ENCODE results near the gene HAND2.

The HAND2 gene

GRCh38 chr4:173501592-173502150 lies 28.4 kb downstream of the HAND2 start:
- DNase-seq (ENCODE audit: low read depth): no peak
- TF ChIP-seq CTCF (IDR thresholded peaks at IDR 0.05; ENCODE audit: low read depth, low read length) (no peak), MAX (IDR thresholded peaks at IDR 0.05; ENCODE audit: low read depth, low read length) (no peak), POLR2A (IDR thresholded peaks at IDR 0.05; ENCODE audit: extremely low read depth, insufficient read length) (no peak), MYC (IDR thresholded peaks at IDR 0.05; ENCODE audit: low read depth, low read length) (no peak)
- H3K4me3 ChIP-seq (ENCODE audit: low read depth, low read length): no peak overlapping the region

- TF ChIP-seq CTCF (IDR thresholded peaks at IDR 0.05; ENCODE audit: low read depth, low read length) (no peak), MAX (IDR thresholded peaks at IDR 0.05; ENCODE audit: low read depth, low read length) (no peak), POLR2A (IDR thresholded peaks at IDR 0.05; ENCODE audit: extremely low read depth, insufficient read length) (no peak), MYC (IDR thresholded peaks at IDR 0.05; ENCODE audit: low read depth, low read length) (no peak)
- no peak for DNase-seq (ENCODE audit: low read depth)
- no peak overlapping the region for H3K4me3 ChIP-seq (ENCODE audit: low read depth, low read length)
Measured at GRCh38 chr4:173500841-173501591, 29.0 kb downstream of the HAND2 start.

GRCh38 chr4:173499658-173500535 lies 30.1 kb downstream of the HAND2 start:
- no peak overlapping the region for H3K4me3 ChIP-seq (ENCODE audit: low read depth, low read length)

GRCh38 chr4:173498771-173499170 lies 31.3 kb downstream of the HAND2 start:
- H3K4me3 ChIP-seq (ENCODE audit: low read depth, low read length): no peak overlapping the region
- DNase-seq (ENCODE audit: low read depth): no peak
- TF ChIP-seq MYC (IDR thresholded peaks at IDR 0.05; ENCODE audit: low read depth, low read length) (no peak), CTCF (IDR thresholded peaks at IDR 0.05; ENCODE audit: low read depth, low read length) (no peak), POLR2A (IDR thresholded peaks at IDR 0.05; ENCODE audit: extremely low read depth, insufficient read length) (no peak), MAX (IDR thresholded peaks at IDR 0.05; ENCODE audit: low read depth, low read length) (no peak)

More at GRCh38 chr4:173499658-173500535, 30.1 kb downstream of the HAND2 start:
- no peak for DNase-seq (ENCODE audit: low read depth)
- no peak for TF ChIP-seq MYC (IDR thresholded peaks at IDR 0.05; ENCODE audit: low read depth, low read length)
- TF ChIP-seq MAX (IDR thresholded peaks at IDR 0.05; ENCODE audit: low read depth, low read length): no peak
- TF ChIP-seq CTCF (IDR thresholded peaks at IDR 0.05; ENCODE audit: low read depth, low read length): no peak
- no peak for TF ChIP-seq POLR2A (IDR thresholded peaks at IDR 0.05; ENCODE audit: extremely low read depth, insufficient read length)

GRCh38 chr4:173498023-173498422 lies 32.0 kb downstream of the HAND2 start:
- no peak for DNase-seq (ENCODE audit: low read depth)
- TF ChIP-seq CTCF (IDR thresholded peaks at IDR 0.05; ENCODE audit: low read depth, low read length) (no peak), POLR2A (IDR thresholded peaks at IDR 0.05; ENCODE audit: extremely low read depth, insufficient read length) (no peak), MAX (IDR thresholded peaks at IDR 0.05; ENCODE audit: low read depth, low read length) (no peak), MYC (IDR thresholded peaks at IDR 0.05; ENCODE audit: low read depth, low read length) (no peak)

More at GRCh38 chr4:173498023-173498422, 32.0 kb downstream of the HAND2 start:
- no peak overlapping the region for H3K4me3 ChIP-seq (ENCODE audit: low read depth, low read length)

Data from NB4 (cell line).